ENCODE data around the gene PPP1CB.
A peak's percentile ranks its signal among the peaks of the same experiment; 100 is the strongest.
"Not testable (repeated sequence)": the region's sequence is repeated elsewhere in the genome, so short reads cannot be mapped to it uniquely, and the experiment has no call there.

PPP1CB gene

DNA sequence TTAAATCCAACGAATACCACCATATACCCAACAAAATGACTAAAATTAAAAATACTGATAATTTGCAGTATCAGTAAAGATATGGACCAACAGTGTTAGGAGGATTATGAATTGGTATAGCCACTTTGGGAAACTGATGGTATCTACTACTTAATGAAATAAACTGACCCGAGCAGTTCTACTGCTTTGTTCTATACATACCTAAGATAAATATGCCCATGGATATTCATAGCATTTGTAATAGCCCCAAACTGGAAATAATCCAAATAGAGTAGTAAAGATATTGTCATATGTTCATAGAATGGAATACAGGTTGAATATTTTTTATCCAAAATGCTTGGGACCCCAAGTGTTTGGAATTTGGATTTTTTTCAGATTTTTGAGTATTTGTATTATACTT, 20.7 kb downstream of the PPP1CB start:
- FAIRE-seq, result no peak
- DNase-seq (ENCODE audit: insufficient read length, low spot score), result no peak

DNA sequence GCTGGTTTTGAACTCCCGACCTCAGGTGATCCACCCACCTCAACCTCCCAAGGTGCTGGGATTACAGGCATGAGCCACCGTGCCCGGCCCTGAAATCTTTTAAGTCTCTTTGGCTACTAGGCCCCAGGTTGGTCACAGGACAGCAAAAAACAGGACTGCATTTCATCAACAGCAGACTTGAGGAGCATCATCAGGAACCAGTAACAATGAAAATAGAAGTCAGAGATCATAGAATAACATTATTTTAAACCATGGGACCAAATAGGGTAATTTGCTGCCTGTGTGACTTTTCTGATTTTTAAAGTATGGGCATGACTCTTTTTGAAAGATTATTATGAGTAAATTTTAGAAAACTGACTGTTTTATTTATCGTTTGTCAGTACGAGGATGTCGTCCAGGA, 24.8 kb downstream of the PPP1CB start:
- FAIRE-seq, result no peak

DNA sequence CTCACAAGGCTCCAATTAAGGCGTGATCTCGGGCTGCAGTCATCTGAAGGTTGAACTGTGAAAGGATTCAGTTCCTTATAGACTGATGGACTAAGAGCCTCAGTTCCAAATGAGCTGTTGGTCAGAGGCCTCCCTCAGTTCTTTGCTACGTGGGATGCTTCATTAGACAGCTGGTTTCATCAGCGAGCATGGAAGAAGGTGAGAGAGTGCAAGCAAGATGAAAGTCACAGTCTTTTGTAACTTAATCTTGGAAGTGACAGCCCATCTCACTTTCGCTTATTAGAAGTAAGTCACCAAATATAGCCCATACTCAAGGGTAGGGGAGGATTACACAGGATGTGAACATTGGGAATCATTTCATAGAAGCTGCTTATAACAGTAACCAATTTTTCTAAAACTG, 26.8 kb downstream of the PPP1CB start:
- FAIRE-seq, result no peak
- no peak for DNase-seq (ENCODE audit: insufficient read length, low spot score)

More for the DNA sequence above, 24.8 kb downstream of the PPP1CB start:
- no peak for DNase-seq (ENCODE audit: insufficient read length, low spot score)

DNA sequence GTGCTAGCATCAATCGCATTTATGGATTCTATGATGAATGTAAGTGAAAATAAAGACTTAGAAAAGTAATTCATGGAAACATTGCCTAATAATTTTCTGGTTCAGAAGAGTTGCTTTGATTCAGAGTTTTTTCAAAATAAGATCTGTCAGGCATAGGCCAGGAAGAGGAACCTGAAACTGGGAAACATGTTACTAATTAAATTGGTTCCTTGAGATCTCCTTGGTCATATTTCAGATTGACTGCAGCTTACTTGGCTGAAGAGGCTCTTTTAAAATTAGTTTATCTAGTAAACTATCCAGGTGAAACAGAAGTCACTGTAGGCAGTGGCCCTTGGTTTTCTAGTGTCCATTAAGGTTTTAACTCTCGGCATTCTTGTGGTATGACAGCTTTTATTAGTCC, 27.4 kb downstream of the PPP1CB start:
- FAIRE-seq, result peak; percentile 11
- no peak for DNase-seq (ENCODE audit: insufficient read length, low spot score)

DNA sequence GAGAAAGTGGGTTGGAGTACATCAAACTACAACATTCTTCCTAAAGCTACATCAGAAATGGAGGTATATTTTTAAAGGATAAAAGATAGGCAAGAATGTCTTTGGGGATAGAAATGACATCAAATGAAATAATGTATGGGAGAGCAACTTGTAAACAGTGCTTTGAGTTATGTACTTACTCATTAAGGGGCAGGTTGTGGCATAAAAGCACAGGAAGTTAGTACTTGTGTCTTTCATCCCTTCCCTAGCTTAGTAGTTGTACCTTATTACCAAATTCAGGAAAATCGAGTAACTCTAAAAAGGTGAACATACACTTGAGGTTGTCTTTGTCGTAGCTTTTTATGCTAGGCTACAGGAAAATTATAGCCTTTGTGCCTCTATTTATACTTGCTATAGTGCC, 28.9 kb downstream of the PPP1CB start:
- DNase-seq (ENCODE audit: insufficient read length, low spot score), result no peak
- no peak for FAIRE-seq

DNA sequence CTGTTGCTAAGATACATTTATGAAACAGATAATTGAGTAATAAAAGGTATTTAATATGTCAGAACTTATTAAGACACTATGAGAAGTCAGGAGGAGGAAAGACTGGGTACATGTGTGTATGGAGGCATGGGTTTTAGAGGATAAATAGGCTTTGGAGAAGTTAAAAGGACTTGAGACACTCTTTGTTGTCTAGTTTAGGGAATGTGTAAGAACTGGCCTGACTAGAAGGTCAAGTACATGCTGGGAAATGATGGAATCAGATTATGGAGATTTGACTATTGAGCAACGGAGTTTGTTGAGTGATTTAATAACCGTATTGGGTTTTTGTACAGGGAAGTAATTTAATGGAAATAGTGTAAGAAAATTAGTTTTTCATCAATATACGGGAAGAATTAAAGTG, 30.8 kb downstream of the PPP1CB start:
- DNase-seq (ENCODE audit: insufficient read length, low spot score), result no peak
- no peak for FAIRE-seq

DNA sequence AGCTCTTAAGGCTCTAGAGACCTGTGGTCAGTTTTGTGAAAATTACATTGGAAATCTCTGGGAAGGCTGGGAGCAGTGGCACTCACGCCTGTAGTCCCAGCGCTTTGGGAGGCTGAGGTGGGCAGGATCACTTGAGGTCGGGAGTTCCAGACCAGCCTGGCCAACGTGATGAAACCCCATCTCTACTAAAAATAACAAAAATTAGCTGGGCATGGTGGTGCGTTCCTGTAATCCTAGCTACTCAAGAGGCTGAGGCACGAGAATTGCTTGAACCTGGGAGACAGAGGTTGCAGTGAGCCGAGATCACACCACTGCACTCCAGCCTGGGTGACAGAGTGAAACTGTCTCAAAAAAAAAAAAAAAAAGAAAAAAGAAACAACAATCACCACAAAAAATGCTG, 32.9 kb downstream of the PPP1CB start:
- not testable (repeated sequence) for FAIRE-seq; DNase-seq (ENCODE audit: insufficient read length, low spot score)

DNA sequence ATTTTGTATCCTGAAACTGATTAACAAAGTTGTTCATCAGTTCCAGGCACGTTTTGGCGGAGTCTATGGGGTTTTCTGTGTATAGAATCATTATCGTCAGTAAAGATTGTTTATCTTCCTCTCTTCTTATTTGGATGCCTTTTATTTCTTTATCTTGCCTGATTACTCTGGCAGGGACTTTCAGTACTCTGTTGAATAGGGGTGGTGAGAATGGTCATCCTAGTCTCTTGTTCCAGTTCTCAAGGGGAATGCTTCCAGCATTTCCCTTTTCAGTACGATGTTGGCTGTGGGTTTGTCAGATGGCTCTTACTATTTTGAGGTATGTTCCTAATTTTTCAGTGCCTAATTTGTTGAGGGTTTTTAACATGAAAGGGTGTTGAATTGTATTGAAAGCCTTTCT, 45.0 kb downstream of the PPP1CB start:
- DNase-seq (ENCODE audit: insufficient read length, low spot score) (no peak), FAIRE-seq (no peak)

DNA sequence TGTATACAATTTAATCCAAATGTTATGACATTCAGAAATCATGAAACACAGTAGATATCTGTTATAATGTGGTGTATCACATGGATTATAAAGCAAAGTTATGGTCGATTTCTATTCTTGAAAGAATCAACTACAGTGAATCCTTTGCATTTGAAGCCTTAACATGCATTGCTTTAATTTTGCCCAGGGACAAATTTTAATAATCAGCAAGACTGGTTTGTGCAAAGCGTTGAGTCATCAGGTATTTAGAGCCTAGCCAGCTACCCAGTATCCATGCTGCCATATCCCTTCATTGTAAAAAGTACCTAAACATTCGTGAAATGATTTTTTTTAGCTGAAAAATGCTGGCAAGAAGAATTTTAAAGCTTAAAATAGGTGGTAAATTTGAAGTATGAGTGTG, 50.1 kb downstream of the PPP1CB start:
- no peak for DNase-seq (ENCODE audit: insufficient read length, low spot score)
- FAIRE-seq, result no peak

DNA sequence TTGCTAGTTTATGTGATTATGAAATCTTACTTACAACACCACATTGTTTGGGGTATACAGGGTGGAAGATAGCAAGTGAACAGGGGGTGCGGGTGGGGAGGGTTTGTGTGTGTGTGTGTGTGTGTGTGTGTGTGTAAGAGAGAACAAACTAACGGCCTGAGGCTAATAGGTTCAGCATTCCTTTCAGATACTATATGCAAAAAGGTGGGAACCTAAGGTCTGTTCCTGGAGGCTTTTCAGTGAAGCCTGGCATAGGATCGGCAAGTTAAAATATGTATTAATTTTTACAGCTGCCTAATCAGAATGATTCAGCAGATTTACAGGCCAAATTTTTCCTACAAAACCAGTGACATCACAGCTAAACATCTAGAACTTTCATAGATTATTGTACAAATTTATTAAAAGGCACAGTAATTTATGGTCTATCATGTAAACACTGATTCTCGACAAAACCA, 51.4 kb downstream of the PPP1CB start:
- DNase-seq (ENCODE audit: insufficient read length, low spot score), result no peak
- no peak for FAIRE-seq

DNA sequence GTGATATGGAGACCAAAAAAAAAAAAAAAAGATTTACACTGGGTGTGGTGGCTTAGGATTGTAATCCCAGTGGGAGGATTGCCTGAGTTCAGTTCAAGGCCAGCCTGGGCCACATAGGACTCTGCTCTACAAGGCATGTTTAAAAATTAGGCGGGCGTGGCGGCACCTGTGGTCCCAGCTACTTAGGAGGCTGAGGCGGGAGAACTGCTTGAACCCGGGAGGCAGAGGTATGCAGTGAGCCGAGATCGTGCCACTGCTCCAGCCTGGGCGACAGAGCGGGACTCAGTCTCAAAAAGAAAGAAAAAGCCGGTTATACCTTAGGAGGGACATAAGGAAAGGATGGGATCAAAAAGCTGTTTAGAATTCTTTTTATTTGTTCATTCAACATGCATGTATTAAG, 58.3 kb downstream of the PPP1CB start:
- FAIRE-seq, result no peak
- DNase-seq (ENCODE audit: insufficient read length, low spot score), result no peak

DNA sequence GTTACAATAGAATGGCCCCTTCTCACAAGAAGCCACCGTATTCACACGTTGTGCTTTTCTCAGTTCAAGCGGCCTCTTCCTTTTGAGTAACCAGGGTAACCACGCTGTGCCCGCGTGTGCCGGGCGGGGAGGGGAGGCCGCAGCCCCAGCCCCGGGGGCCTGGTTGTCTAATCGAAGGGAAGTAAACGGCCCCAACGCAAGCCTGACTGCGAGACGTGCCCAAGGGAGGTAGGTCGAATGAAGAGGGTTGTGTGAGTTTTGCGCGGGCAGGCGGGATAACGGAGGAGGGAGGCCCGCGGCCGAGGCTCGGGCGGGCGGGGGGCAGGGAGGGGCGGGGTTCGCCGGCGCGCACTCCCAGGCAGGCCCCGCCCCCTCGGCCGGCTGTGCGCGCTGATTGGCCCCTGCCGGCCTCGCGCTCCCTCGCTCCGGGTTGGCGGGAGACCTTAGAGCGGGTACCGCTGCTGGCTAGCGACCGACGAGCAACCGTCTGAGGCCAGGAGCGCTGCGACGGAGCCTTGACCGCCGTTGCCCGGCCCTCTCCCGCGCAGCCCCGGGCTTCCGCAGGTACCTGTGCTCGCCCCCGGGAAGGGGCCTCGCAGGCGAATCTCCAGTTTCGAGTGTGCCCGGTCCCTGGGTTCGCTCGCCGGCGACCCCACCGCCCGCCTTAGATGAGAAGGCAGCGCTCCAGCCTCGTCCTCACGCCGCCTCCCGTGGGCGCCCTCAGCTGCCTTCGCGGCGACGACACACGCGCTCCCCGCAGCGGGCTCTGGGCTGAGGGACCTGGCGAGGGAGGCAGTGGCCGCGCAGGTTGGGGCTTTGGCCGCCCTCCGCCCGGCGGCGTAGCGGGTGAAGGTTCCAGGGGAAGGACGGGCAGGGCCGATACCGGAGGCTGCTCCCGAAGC, 59.0 kb downstream of the PPP1CB start, which contains the start of gene SPDYA:
SPDYA (plus strand) TSS at position 451 of the 902 bp plus-strand sequence. CDS start 5,181 bp downstream, outside the sequence.
- peak; percentile 65 for DNase-seq (ENCODE audit: insufficient read length, low spot score)
- FAIRE-seq, result peak; percentile 66

DNA sequence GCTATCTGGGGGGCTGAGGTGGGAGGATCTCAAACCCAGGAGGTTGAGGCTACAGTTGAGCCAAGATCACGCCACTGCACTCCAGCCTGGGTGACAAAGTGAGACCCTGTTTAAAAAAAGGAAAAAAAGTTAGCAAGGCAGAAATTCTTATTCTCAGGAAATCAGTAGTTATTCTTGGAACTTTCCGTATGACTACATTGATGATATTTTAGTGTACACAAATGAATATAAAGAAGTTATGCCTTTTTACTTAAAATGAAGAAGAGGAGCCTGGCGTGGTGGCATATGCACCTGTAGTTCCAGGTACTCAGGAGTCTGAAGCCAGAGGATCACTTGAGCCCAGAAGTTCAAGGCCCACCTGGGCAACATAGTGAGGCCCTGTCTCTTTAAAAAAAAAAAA, 66.4 kb downstream of the PPP1CB start:
- DNase-seq (ENCODE audit: insufficient read length, low spot score) (no peak), FAIRE-seq (no peak)

DNA sequence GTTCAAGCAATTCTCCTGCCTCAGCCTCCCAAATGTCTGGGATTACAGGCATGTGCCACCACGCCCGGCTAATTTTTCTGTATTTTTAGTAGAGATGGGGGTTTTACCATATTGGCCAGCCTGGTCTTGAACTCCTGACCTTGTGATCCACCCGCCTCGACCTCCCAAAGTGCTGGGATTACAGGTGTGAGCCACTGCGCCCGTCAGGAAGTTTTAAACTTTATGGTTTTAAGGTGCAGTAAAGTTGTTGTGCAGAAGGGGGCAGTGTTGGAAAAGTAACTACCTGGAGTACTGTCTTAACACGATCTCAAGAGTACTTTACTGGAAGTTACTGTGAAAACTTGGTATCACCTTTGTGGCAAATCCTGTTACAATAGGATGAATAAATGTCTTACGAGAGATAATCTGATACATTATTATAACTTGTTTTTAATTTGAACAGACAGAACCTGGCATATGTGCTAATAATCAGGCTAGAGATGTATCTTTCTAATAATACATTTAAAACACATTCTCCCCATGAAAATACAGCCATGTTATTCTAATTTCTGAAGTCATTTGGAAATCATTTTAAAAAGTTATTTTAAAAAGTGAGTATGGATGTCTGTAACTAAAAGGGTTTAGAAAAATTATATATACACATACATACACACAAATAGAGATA, 69.8 kb downstream of the PPP1CB start:
- FAIRE-seq (peak; percentile 91), DNase-seq (ENCODE audit: insufficient read length, low spot score) (peak; percentile 4)

DNA sequence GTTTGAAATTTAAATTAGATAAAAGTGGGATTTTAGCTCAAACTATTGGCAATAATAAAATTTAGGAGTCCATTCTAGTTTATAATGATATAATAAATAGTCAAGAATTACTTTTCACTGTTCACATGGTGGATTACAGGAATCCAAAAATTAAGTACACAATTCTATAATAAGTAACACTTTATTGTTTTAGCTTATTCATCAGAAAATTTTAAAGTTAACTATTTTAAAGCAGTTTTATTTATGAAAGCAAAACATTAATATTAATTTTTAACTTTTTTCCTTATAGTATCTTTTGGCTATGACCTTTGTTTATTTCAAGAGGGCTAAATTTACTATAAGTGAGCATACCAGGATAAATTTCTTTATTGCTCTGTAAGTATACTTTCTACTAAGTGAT, 70.4 kb downstream of the PPP1CB start:
- no peak for DNase-seq (ENCODE audit: insufficient read length, low spot score)
- FAIRE-seq, result no peak

DNA sequence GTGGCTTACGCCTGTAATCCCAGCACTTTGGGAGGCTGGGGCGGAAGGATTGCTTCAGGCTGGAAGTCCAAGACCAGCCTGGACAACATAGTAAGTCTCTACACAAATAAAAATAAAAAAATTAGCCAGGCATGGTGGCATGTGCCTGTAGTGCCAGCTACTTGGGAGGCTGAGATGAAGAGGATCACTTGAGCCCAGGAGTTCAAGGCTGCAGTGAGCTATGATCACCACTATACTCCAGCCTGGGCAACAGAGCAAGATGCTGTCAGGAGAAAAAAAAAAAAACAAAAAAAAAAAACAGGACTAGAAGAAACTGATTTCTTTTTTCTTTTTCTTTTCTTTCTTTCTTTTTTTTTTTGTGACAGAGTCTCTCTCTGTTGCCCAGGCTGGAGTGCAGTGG, 72.6 kb downstream of the PPP1CB start:
- DNase-seq (ENCODE audit: insufficient read length, low spot score) (no peak), FAIRE-seq (no peak)

DNA sequence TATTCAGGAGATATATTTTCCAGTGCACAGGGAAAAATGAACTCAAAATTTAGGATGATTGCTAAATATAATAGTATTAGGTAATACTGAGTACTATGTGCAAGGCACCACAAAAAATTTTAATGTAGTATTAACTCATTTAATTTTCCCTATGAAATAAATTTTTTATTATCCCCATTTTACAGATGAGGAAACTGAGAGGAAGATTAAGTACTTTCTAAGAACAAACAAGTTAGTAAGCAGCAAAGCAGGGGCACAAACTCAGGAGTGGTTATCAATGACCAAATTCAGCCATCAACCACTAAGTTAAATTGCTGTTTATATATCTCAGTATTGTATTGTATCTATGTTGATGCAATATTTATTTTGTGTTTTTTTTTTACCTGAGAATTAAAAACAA, 73.2 kb downstream of the PPP1CB start:
- no peak for DNase-seq (ENCODE audit: insufficient read length, low spot score)
- FAIRE-seq, result no peak

DNA sequence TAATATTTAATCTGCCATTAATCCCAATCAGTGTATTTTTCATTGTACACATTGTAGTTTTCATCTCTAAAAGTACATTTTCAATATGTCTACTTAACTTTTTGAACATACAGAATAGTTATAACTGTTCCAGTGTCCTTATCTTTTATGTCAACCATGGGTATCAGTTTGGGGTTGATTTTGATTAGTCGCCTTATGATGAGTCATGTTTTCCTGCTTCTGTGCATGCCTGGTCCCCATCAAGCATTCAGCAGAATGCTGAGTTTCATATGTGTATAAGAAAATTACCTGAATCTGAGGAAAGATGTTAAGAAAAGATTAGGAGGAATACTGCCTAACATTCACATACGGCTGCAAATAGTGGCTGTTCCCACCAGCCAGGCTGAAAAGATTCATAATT, 76.8 kb downstream of the PPP1CB start:
- DNase-seq (ENCODE audit: insufficient read length, low spot score), result no peak
- FAIRE-seq, result no peak

DNA sequence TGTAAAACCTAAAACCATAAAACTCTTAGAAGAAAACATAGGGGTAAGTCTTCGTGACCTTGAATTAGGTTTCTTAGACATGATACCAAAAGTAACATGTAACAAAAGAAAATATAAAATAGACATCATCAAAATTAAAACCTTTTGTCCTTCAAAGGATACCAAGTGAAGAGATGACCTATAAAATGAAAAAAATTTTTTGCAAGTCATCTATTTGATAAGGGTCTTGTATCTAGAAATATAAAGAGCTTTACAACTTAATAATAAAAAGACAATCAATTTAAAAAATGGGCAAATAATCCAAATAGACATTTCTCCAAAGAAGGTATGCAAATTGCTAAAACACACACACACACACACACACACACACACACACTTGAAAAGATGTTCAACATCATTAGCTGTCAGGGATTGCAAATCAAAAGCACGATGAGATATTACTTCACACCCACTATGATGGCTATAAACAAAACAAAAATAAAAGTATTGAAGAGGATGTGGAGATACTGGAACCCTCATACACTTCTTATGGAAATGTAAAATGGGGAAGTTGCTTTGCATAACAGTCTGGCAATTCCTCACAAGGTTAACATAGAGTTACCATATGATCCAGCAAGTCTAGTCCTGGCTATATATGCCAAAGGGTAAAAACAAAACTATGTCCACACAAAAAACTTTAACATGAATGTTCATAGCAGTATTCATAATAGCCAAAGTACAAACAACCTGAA, 82.3 kb downstream of the PPP1CB start:
- FAIRE-seq (no peak), DNase-seq (ENCODE audit: insufficient read length, low spot score) (no peak)

DNA sequence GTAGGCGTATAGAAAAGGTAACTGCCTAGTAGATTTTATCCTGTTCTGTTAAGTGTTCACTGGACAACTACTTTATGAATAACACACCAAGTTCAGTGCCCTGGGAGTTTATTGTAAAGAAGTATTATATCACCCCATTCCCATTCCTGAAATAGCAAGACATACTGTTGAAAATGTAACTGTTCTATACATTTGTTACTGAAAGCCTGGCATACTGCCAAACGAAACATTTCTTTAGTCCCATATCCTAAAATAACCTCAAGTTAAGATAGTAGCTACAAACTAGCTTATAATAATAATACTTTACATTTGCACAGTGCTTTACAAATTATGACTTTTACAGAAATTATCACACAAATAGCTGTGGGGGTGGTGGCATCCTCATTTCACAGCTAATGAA, 84.2 kb downstream of the PPP1CB start:
- FAIRE-seq (no peak), DNase-seq (ENCODE audit: insufficient read length, low spot score) (no peak)

DNA sequence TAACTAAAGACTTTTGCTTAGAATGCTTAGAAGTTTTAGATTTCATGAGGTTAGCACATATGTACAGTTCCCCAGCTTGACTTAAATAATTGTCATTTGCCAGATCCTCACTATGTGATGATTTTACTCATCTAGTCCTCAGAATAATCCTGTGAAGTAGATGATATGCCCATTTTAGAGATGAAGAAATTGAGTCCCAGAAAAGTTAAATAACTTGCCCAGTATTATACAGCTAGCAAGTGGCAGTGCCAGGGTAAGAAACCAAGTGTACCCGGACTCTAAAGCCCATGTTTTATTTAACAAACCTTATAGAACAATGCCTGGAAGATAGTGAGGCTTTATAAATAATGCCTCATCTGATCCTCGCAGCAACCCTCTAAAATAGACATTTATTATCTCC, 87.3 kb downstream of the PPP1CB start:
- DNase-seq (ENCODE audit: insufficient read length, low spot score) (no peak), FAIRE-seq (no peak)

Data from GM19239 (cell line).